ENCODE results near the gene MPP3.
A peak's percentile ranks its signal among the peaks of the same experiment; 100 is the strongest.
"Not testable (repeated sequence)": the region's sequence is repeated elsewhere in the genome, so short reads cannot be mapped to it uniquely, and the experiment has no call there.

Gene MPP3

DNA sequence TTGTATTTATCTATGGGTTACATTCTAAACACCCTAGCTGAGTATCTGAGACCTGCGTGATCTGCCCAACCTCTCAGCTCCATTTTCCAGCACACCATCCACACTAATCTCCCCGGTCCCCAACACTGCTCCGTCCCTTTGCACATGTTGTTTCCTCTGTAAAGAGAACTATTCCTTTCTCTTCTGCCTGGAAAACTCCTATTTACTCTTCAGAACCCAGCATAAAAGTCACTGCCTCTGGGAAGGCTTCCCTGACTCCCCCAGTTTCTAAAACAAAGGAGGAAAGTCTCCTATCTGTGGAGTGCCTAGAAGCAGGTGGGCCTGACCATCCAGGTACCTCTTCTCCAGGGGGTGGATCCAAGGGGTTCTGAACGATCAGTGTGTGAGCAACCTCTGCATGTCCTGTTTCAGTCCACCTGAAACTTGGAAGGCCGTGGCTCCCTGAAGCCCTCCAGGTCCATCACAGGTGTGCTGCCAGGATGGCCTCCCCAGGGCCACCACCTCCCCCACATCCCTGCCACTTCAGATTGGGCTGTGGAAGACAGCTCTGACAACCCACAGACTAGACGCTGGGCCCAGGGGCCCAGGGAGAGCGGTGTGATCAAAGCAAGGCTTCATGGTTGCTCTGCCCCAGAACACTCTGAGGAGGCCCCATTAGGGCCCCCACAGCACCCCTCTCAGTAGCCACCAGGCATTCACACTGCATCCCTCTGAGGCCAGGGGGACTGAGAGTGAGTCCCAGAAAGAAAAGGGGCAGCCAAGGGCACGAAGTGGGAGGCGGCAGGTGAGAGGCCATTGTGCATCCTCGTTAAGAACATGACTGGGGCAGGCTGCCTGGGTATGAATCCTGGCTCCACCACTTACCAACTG, 20.3 kb downstream of the MPP3 start:
- no peak overlapping the region for H3K9ac ChIP-seq (ENCODE audit: low read length)
- H3K27me3 ChIP-seq (ENCODE audit: control insufficient read depth, insufficient read depth, low read length), result no peaks in the 10 kb centered on the region
- no peak overlapping the region for H3K4me3 ChIP-seq (ENCODE audit: low read length)
- no peaks in the 10 kb centered on the region for H3K36me3 ChIP-seq (ENCODE audit: control insufficient read depth, low read depth, low read length)
- no peak overlapping the region for H3K27ac ChIP-seq (ENCODE audit: low read length)
- no peaks in the 10 kb centered on the region for H3K9me3 ChIP-seq (ENCODE audit: control insufficient read depth, low read depth, low read length)
- H3K4me1 ChIP-seq (ENCODE audit: control insufficient read depth, low read depth, low read length), result peaks cover 8% of the 10 kb centered on the region

DNA sequence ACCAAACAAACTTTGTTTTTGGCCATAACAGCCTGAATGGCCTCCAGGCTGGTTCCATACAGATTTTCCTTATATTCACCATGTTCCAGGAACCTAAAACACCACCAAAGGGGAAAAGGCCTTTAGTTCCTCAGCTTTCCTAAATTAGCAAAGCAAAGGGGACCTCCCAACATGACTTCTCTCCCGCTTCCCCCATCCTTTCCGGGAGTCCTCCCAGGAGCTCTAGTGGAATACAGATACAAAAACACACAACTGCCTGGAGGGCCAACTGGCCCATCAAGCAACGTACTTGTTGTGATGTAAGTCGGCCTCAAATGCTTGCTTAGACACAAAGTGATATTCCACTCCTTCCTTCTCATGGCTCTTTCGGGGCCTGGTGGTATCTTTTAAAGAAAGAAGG, 22.1 kb downstream of the MPP3 start:
- H3K9ac ChIP-seq (ENCODE audit: low read length), result no peak overlapping the region
- H3K4me1 ChIP-seq (ENCODE audit: control insufficient read depth, low read depth, low read length), result peaks cover 8% of the 10 kb centered on the region
- no peak overlapping the region for H3K4me3 ChIP-seq (ENCODE audit: low read length)
- H3K36me3 ChIP-seq (ENCODE audit: control insufficient read depth, low read depth, low read length), result no peaks in the 10 kb centered on the region
- H3K9me3 ChIP-seq (ENCODE audit: control insufficient read depth, low read depth, low read length), result no peaks in the 10 kb centered on the region
- H3K27me3 ChIP-seq (ENCODE audit: control insufficient read depth, insufficient read depth, low read length), result no peaks in the 10 kb centered on the region
- H3K27ac ChIP-seq (ENCODE audit: low read length), result no peak overlapping the region

DNA sequence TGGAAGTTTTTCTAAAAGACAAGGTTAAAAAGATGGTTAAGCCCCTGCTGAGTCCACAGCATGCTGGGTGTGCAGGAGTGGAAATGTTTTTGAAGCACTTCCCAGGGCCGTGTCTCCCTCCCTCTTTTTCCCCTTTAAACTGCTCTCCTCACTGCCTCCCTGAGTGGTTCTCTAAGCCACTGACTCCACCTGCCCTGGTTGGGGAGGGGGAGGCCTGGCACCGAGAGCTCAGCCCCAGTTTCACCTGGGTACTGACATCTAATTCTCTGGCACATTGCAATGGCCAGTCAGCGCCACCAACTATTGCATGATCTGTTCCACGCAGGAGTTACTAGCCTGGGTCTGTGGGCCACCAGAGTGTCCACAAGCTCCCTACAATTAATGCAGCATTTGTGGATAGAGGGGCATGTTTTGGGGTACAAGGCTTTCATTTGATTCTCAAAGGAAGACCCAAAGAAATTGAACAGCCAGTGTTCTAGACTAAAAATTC, 22.7 kb downstream of the MPP3 start:
- H3K9me3 ChIP-seq (ENCODE audit: control insufficient read depth, low read depth, low read length), result no peaks in the 10 kb centered on the region
- H3K36me3 ChIP-seq (ENCODE audit: control insufficient read depth, low read depth, low read length), result no peaks in the 10 kb centered on the region
- no peaks in the 10 kb centered on the region for H3K27me3 ChIP-seq (ENCODE audit: control insufficient read depth, insufficient read depth, low read length)
- H3K9ac ChIP-seq (ENCODE audit: low read length), result no peak overlapping the region
- H3K4me3 ChIP-seq (ENCODE audit: low read length), result no peak overlapping the region
- H3K4me1 ChIP-seq (ENCODE audit: control insufficient read depth, low read depth, low read length), result peaks cover 8% of the 10 kb centered on the region
- no peak overlapping the region for H3K27ac ChIP-seq (ENCODE audit: low read length)

DNA sequence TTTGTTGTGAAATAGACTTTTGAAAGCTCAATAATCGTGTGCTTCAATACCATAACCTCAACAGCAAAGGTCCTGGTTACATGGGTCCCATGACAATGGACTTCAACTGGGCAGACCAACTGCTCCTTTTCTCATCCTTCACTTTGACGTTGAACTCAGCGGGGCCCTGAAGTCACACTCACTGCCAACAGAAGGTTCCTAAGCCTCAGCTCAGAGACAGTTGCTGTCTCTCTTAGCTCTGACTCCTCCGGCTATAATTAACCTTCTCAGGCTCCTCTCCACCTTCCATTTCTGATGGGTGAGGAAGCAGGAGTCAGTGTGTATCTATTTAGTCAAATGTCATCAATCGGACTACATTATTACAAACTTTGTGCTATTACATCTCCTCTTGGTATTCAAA, 23.8 kb downstream of the MPP3 start:
- no peak overlapping the region for H3K27ac ChIP-seq (ENCODE audit: low read length)
- H3K9ac ChIP-seq (ENCODE audit: low read length), result no peak overlapping the region
- H3K9me3 ChIP-seq (ENCODE audit: control insufficient read depth, low read depth, low read length), result no peaks in the 10 kb centered on the region
- H3K27me3 ChIP-seq (ENCODE audit: control insufficient read depth, insufficient read depth, low read length), result no peaks in the 10 kb centered on the region
- H3K4me1 ChIP-seq (ENCODE audit: control insufficient read depth, low read depth, low read length), result peaks cover 13% of the 10 kb centered on the region
- H3K36me3 ChIP-seq (ENCODE audit: control insufficient read depth, low read depth, low read length), result no peaks in the 10 kb centered on the region
- no peak overlapping the region for H3K4me3 ChIP-seq (ENCODE audit: low read length)

DNA sequence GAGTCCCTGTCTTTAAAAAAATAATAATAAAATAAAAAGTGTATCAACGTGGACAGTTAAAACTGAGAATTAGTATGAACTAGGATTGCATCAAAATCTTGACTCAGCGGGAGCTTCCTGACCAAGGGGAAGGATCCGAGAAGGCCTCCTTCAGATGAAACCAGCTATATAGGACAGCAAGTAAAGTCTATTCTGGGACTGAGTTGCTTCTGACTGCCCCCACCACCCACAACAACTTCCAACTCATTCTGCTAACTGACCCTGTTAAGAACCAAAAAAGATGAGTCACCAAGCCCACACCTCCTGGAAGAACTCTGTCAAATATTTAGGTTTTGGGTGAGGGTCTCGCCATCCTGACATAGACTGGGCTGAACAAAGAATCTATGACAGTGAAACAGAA, 24.9 kb downstream of the MPP3 start:
- no peaks in the 10 kb centered on the region for H3K36me3 ChIP-seq (ENCODE audit: control insufficient read depth, low read depth, low read length)
- no peak overlapping the region for H3K9ac ChIP-seq (ENCODE audit: low read length)
- H3K4me1 ChIP-seq (ENCODE audit: control insufficient read depth, low read depth, low read length), result peaks cover 24% of the 10 kb centered on the region
- no peaks in the 10 kb centered on the region for H3K27me3 ChIP-seq (ENCODE audit: control insufficient read depth, insufficient read depth, low read length)
- H3K27ac ChIP-seq (ENCODE audit: low read length), result no peak overlapping the region
- no peaks in the 10 kb centered on the region for H3K9me3 ChIP-seq (ENCODE audit: control insufficient read depth, low read depth, low read length)
- H3K4me3 ChIP-seq (ENCODE audit: low read length), result no peak overlapping the region

DNA sequence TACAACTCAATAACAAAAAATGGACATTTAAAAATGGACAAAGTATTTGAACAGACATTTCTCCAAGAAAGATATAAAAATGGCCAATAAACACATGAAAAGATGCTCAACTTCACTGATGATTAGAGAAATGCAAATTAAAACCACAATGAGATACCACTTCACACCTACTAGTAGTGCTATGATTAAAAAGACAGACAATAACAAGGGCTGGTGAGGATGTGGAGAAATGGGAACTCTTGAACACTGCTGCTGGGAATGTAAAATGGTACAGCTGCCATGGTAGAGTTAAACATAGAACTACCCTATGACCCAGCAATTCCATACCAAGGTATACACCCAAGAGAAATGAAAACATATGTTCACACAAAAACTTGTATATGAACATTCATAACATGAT, 27.8 kb downstream of the MPP3 start:
- H3K9ac ChIP-seq (ENCODE audit: low read length), result no peak overlapping the region

DNA sequence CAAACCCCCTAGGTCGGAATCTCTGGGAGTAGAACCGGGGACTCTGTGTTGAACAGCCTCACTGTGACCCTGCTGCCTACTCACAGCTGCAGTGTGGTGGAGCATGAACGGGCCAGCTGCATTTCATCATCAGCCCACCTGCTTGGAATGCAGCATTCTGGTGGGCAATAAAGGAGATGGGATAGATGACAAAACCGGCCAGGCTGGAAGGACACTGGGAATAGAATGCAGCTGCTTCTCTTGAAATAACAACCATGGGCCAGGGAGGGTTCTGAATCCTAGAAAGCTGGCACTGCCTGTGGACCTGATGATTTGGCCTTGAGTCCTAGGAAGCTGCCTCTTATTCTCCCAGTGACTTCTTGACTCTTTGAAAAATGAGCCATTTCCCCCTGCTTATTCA, 29.2 kb downstream of the MPP3 start:
- Histone ChIP-seq H3K9ac (ENCODE audit: low read length) (no peak overlapping the region), H3K27ac (ENCODE audit: low read length) (no peak overlapping the region), H3K4me3 (ENCODE audit: low read length) (peak overlapping the region; percentile 3), H3K9me3 (ENCODE audit: control insufficient read depth, low read depth, low read length) (no peaks in the 10 kb centered on the region), H3K4me1 (ENCODE audit: control insufficient read depth, low read depth, low read length) (peaks cover 21% of the 10 kb centered on the region), H3K27me3 (ENCODE audit: control insufficient read depth, insufficient read depth, low read length) (no peaks in the 10 kb centered on the region), H3K36me3 (ENCODE audit: control insufficient read depth, low read depth, low read length) (no peaks in the 10 kb centered on the region)

More for the DNA sequence above, 27.8 kb downstream of the MPP3 start:
- Histone ChIP-seq H3K36me3 (ENCODE audit: control insufficient read depth, low read depth, low read length) (no peaks in the 10 kb centered on the region), H3K4me3 (ENCODE audit: low read length) (no peak overlapping the region), H3K27ac (ENCODE audit: low read length) (no peak overlapping the region), H3K4me1 (ENCODE audit: control insufficient read depth, low read depth, low read length) (peaks cover 21% of the 10 kb centered on the region), H3K9me3 (ENCODE audit: control insufficient read depth, low read depth, low read length) (no peaks in the 10 kb centered on the region), H3K27me3 (ENCODE audit: control insufficient read depth, insufficient read depth, low read length) (no peaks in the 10 kb centered on the region)

DNA sequence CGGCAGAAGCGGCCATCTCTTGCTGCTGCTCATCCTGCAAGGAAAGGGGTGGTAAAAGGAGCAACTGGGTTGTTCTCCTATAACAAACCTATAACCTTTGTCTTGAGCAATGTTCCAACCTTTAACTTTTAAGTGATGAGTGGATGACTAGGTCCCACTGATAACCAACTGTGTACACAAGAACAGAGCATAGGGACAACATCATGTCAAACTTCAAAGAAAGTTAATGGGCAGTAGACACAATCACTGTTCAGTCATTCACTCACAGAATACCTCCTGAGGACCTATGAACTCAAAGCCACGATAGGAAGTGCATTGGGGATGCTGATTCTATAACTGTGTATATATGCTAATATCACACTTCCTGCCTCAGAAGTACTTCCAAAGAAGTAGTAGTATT, 31.1 kb downstream of the MPP3 start:
- Histone ChIP-seq H3K9me3 (ENCODE audit: control insufficient read depth, low read depth, low read length) (no peaks in the 10 kb centered on the region), H3K27ac (ENCODE audit: low read length) (no peak overlapping the region), H3K9ac (ENCODE audit: low read length) (no peak overlapping the region), H3K36me3 (ENCODE audit: control insufficient read depth, low read depth, low read length) (no peaks in the 10 kb centered on the region), H3K27me3 (ENCODE audit: control insufficient read depth, insufficient read depth, low read length) (no peaks in the 10 kb centered on the region), H3K4me3 (ENCODE audit: low read length) (no peak overlapping the region), H3K4me1 (ENCODE audit: control insufficient read depth, low read depth, low read length) (peaks cover 21% of the 10 kb centered on the region)

DNA sequence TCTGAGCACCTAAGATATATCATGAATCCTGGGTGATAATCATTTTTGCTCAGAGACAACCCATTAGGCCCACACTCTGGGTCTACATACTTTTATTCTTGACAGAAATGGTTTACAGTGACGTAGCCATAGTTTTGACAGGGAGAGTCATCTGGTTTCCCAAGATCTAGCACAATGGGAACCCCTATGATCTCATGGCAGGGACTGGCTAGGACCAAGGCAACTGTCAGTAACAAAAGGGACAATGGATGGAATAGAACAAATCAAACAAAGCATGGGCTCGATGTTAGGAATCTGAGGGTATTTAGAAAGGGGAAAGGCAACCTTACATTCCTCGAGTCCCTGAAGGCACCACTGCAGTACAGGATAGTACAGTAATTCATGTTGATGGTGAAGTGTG, 32.2 kb downstream of the MPP3 start:
- no peaks in the 10 kb centered on the region for H3K27me3 ChIP-seq (ENCODE audit: control insufficient read depth, insufficient read depth, low read length)
- H3K27ac ChIP-seq (ENCODE audit: low read length), result no peak overlapping the region
- H3K4me3 ChIP-seq (ENCODE audit: low read length), result no peak overlapping the region
- H3K9me3 ChIP-seq (ENCODE audit: control insufficient read depth, low read depth, low read length), result no peaks in the 10 kb centered on the region
- peaks cover 21% of the 10 kb centered on the region for H3K4me1 ChIP-seq (ENCODE audit: control insufficient read depth, low read depth, low read length)
- H3K9ac ChIP-seq (ENCODE audit: low read length), result no peak overlapping the region
- H3K36me3 ChIP-seq (ENCODE audit: control insufficient read depth, low read depth, low read length), result no peaks in the 10 kb centered on the region

DNA sequence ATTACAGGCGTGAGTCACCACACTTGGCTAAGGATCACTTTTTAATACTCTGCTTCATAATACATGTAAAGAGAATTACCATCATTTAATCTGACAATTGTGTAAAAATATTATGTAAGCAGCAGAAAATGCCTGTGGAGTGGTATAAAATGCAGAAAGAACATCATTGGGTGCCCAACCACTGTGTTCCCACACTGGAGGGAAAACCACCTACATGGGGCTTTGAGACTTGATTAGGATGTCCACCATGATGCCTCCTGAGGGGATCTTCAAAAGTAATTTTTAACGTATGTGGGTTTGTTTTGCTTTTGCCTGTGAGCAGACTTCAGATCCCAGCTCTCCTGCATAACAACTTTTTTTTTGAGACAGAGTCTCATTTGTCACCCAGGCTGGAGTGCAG, 33.9 kb downstream of the MPP3 start:
- no peaks in the 10 kb centered on the region for H3K27me3 ChIP-seq (ENCODE audit: control insufficient read depth, insufficient read depth, low read length)
- H3K36me3 ChIP-seq (ENCODE audit: control insufficient read depth, low read depth, low read length), result no peaks in the 10 kb centered on the region
- no peaks in the 10 kb centered on the region for H3K9me3 ChIP-seq (ENCODE audit: control insufficient read depth, low read depth, low read length)
- no peak overlapping the region for H3K27ac ChIP-seq (ENCODE audit: low read length)
- H3K4me3 ChIP-seq (ENCODE audit: low read length), result no peak overlapping the region
- H3K4me1 ChIP-seq (ENCODE audit: control insufficient read depth, low read depth, low read length), result peaks cover 15% of the 10 kb centered on the region
- H3K9ac ChIP-seq (ENCODE audit: low read length), result no peak overlapping the region

DNA sequence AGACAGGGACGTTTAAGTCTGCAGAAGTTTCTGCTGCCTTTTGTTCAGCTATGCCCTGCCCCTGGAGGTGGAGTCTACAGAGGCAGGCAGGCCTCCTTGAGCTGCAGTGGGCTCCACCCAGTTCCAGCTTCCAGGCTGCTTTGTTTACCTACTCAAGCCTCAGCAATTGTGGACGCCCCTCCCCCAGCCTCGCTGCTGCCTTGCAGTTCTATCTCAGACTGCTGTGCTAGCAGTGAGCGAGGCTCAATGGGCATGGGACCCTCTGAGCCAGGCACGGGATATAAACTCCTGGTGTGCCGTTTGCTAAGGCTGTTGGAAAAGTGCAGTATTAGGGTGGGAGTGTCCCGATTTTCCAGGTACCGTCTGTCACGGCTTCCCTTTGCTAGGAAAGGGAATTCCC, 34.9 kb downstream of the MPP3 start:
- H3K4me3 ChIP-seq (ENCODE audit: low read length); H3K36me3 ChIP-seq (ENCODE audit: control insufficient read depth, low read depth, low read length); H3K9ac ChIP-seq (ENCODE audit: low read length); H3K27ac ChIP-seq (ENCODE audit: low read length); H3K4me1 ChIP-seq (ENCODE audit: control insufficient read depth, low read depth, low read length); H3K9me3 ChIP-seq (ENCODE audit: control insufficient read depth, low read depth, low read length); H3K27me3 ChIP-seq (ENCODE audit: control insufficient read depth, insufficient read depth, low read length): not testable (repeated sequence)

DNA sequence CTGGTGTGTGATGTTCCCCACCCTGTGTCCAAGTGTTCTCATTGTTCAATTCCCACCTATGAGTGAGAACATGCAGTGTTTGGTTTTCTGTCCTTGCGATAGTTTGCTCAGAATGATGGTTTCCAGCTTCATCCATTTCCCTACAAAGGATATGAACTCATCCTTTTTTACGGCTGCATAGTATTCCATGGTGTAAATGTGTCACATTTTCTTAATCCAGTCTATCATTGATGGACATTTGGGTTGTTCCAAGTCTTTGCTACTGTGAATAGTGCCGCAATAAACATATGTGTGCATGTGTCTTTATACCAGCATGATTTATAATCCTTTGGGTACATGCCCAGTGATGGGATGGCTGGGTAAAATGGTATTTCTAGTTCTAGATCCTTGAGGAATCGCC, 40.3 kb downstream of the MPP3 start:
- H3K9me3 ChIP-seq (ENCODE audit: control insufficient read depth, low read depth, low read length); H3K4me3 ChIP-seq (ENCODE audit: low read length); H3K27me3 ChIP-seq (ENCODE audit: control insufficient read depth, insufficient read depth, low read length); H3K4me1 ChIP-seq (ENCODE audit: control insufficient read depth, low read depth, low read length); H3K9ac ChIP-seq (ENCODE audit: low read length); H3K36me3 ChIP-seq (ENCODE audit: control insufficient read depth, low read depth, low read length); H3K27ac ChIP-seq (ENCODE audit: low read length): not testable (repeated sequence)
